GM21619 (cell line): ENCODE measurements around the gene LINGO1.

Experiments
- ATAC-seq: cut with Tn5 transposase; IDR thresholded peaks from one replicate; pipeline ENCODE4 v1.9.1; 2021; ENCODE audit not compliant: unreplicated experiment

LINGO1 gene

GRCh38 chr15:77573802-77574201, 58.9 kb downstream of the LINGO1 start:
- ATAC-seq = no peak

GRCh38 chr15:77572186-77572585, 60.5 kb downstream of the LINGO1 start:
- no peak for ATAC-seq

DNA sequence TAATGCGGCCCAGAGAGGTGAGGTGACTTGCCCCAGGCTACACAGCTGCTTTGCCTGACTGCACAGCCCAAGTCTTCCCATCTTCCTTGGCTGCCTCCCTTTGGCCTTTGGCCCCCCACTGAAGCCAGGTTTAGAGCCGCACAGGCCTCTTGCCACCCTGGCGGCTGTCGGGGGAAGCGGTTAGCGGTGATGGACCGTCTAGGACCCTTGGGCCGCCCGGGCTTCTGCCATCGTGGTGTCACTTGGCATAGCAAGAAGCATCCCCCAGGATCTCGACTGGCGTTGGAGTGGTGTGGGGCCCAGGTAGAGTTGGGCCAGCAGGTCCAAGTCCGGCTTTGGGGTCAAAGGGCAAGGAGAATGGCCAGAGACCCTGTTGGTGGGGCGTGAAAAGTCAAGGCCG, 61.0 kb downstream of the LINGO1 start:
- ATAC-seq = no peak

- ATAC-seq = no peak
These were observed 61.5 kb downstream of the LINGO1 start for GRCh38 chr15:77571181-77571580.

- no peak for ATAC-seq
These were observed 63.0 kb downstream of the LINGO1 start for GRCh38 chr15:77569729-77570125.

DNA sequence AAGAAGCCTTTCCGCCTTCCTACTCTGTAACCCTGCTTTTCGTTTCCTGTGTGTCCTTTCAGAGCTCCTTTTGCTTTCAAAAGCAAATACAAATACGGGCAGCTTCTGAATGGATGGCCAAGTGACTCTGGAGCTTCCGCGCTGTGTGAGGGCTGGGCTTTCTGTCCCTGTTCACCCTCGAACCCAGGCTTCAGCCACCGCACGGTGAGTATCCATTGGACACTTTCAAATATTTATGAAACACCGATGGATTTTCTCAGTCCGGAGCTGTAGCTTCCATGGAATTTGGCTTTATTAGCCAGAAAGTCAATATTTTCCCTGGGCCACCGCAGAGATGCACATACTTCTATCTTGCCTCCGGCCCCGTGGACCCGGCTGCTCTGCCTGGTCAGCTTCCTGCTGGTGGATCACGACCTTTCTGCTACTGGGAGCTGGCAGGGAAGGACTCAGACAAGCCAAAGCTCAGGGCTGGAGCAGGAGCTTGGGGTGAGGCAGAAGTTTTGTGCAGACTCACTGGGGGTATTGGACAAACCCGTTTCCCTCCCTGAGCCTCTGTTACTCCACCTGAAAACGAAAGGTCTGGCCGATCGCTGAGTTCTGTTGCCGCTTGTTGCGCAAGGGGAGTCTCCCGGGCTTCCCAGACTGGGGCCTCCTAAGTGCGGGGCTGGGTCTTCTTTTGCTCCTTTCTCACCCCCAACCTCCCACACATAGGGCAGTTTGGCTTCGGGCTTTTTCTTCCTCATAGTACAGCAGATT, 63.6 kb downstream of the LINGO1 start:
- no peak for ATAC-seq

DNA sequence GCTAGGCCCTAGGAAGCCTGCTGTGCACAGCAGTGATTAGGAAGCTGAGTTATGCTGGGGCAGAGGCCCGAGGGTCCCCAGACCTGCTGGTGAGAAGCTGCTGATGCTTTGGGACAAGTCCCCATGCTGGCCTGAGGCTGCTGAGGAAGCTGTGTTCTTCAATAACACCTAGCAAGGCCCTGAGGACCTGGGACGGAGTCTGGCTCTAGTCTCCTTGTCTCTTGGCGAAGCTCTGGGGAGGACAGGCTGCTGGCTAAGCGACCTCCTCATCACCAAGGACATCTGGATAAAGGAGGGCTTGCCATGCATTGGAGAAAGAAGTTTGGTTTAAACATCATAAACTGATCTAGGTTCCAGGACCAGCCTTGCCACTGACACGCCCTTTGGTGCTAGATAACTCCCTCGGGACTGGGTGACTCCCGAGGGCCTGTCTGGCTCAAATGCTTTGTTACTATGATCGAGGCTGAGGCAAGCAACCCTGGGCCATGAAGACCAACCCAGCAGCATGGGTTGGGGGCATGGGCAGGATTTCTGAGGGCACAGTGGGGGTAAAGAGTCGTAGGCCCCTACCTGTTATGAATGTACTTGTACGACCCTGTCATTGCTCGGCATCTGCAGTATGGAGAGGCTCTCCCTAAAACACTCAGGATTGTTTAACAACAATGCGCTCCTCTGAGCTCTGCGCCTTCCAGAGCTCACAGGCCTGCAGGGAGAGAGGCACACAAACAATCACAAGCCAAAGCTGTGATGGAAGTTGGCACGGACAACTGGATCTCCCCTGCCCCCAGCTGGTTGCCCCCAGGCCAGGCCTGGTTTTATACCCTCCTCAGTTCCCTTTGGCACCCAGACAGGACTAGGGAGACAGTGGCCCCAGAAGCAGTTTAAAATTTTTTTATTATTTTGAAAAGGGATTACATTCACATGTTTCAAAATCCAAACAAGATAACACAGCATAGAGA, 64.4 kb downstream of the LINGO1 start:
- no peak for ATAC-seq

GRCh38 chr15:77567202-77567601, 65.5 kb downstream of the LINGO1 start:
- ATAC-seq = no peak

DNA sequence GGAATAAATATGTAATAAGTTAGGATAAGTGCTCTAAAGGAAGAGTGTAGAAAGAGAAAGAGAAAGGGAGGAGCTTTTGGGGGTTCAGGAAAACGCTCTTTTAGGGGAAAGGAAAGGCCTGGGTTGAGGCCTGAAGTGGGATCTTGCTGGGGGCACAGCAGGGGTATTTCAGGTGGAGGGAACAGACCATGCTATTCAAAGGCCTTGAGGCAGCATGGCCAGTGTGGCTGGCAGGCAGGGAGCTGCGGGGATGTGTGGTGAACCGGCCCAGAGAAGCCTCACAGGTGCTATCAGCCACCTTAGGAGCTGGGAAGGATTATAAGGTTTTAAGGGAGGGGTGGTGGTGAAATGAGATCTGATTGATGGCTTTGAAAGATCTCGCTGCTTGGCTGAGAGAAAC, 66.6 kb downstream of the LINGO1 start:
- no peak for ATAC-seq

DNA sequence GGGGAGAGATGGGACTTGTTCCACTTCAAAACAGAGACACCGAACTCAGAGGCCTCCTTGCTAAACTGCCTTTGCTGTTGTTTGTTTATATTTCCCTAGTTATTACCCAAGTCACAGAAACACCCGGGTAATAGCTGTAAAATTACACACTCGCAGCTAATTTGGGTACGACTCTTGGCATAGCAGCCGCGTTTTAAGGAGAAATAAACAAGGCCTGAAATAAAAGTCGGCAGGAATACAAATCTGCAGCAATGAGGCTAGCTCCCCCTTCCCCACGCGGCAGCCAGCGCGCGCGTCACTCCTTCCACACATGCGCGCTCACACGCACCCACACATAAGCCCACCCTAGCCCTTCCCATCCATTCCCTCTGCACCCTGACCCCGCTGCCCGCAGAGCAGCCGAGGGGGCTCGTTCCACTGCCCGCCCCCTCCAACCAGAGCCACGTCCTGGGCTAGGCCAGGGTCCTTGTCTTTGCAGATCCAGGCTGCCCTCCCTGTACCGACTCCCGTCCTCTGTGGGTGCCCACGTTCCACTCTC, 67.3 kb downstream of the LINGO1 start:
- ATAC-seq = no peak

DNA sequence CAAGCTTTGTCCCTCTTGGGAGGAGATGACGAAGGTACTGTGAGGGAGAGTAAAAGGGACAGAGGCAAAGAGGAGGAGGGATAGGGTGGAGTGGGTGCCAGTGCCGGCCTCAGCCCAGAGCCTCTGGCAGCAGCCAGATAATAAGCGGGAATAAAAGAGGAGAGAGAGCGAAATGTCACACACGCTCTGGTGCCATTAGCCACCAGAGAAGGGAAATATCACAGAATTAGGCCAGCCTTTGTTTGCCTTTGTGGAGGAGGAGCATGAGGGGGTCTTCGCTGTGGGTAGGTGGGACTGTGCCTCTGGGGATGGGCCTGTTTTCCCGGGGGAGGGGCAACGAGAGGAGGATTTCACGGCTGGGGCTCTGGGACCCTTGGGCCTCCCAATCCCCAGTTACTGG, 67.8 kb downstream of the LINGO1 start:
- no peak for ATAC-seq

DNA sequence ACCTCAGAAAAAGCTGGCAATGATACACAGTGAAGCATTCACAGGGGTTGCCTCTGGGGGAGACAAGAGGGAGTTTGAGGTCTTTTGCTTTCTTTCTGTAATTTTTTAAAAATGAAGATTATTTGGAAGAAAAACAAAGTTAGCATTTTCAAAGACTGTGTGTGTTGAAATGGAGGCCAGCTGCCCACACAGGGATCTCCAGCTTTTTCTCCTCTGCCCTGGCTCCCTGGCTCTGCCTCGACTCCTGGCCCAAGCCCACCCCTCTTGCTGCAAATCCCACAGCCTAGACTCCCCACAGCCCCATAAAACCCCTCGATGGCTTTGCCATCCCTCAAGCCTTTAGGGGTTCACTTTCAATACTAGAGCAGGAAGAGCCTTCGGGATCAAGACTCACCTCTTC, 68.4 kb downstream of the LINGO1 start:
- ATAC-seq = no peak

DNA sequence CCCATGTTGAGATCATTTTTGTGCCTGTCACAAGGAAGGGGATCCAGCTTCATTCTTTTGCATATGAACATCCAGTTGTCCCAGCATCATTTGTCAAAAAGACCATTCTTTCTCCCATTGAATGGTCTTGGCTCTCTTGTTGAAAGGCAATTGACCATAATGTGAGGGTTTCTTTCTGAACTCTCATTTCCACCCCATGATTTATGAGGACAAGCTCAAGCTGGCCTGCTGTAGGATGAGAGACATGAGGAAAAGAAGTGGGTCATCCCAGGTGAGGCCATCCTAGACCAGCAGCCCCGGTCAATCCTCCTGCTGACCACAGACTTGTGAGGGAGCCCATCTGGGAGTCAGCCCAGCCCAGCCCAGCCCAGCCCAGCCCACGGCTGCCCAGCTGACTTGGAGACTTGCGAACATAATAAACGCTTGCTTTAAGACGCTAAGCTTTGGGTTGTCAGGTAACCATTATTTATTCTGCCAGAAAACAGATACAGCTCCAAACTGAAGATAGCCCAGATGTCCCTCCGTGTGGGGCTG, 69.0 kb downstream of the LINGO1 start:
- ATAC-seq = no peak
